ENCODE data around the gene RPL27A.

Gene RPL27A

GRCh38 chr11:8712506-8712905, 29.9 kb downstream of the RPL27A start:
- Histone ChIP-seq H3K4me3 (ENCODE audit: low read depth in 1 of 2, low read length in 1 of 2) (no peak overlapping the region), H3K4me1 (ENCODE audit: control insufficient read depth in 1 of 2, insufficient read depth in 1 of 2, low read depth in 1 of 2, low read length in 1 of 2) (peaks cover 8 to 9% of the 10 kb centered on the region in 2 experiments), H3K36me3 (no peaks in the 10 kb centered on the region), H3K9me3 (no peaks in the 10 kb centered on the region), H3K27me3 (no peaks in the 10 kb centered on the region), H3K27ac (no peak overlapping the region)
- TF ChIP-seq CTCF (IDR thresholded peaks at IDR 0.05) = no peak

- no peak overlapping the region for H3K27ac ChIP-seq
- no peaks in the 10 kb centered on the region for H3K36me3 ChIP-seq
- no peak overlapping the region for H3K4me3 ChIP-seq (ENCODE audit: low read depth in 1 of 2, low read length in 1 of 2)
- no peaks in the 10 kb centered on the region for H3K27me3 ChIP-seq
- TF ChIP-seq CTCF (IDR thresholded peaks at IDR 0.05) = no peak
- H3K9me3 ChIP-seq = no peaks in the 10 kb centered on the region
- H3K4me1 ChIP-seq (ENCODE audit: control insufficient read depth in 1 of 2, insufficient read depth in 1 of 2, low read depth in 1 of 2, low read length in 1 of 2) = peaks cover 8 to 9% of the 10 kb centered on the region in 2 experiments
Observed at GRCh38 chr11:8713760-8714454, 31.3 kb downstream of the RPL27A start.

DNA sequence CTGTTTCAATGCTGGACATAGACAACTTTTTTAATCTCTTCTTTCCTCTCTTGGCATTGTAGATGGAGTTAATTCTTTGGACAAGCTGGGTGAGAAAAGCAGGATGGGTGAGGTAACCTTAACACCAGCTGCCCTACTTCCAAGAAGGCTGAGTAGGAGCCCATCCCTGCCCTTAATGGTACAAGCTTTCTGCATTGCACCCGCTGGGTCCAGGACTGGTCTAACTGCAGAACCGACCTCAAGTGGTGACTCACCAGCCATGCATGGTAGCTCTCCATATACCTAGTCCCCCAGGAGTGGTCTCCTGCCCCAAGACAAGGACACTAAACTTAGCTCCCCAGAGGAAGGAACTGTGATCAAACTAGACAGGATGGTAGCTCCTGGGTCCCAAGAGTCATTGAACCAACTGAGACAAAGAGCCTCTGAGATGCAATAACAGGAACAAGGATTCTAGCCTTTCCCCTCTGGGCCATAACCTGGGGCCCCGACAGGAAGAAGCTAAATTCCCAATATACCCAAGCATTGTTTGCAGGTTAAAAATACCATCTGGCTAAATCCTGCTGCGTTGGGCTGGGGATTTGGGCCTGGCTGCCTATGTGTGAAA, 32.1 kb downstream of the RPL27A start:
- Histone ChIP-seq H3K27me3 (no peaks in the 10 kb centered on the region), H3K4me1 (ENCODE audit: control insufficient read depth in 1 of 2, insufficient read depth in 1 of 2, low read depth in 1 of 2, low read length in 1 of 2) (peaks cover 8 to 9% of the 10 kb centered on the region in 2 experiments), H3K27ac (no peak overlapping the region), H3K9me3 (no peaks in the 10 kb centered on the region), H3K36me3 (no peaks in the 10 kb centered on the region), H3K4me3 (ENCODE audit: low read depth in 1 of 2, low read length in 1 of 2) (no peak overlapping the region)
- no peak for TF ChIP-seq CTCF (IDR thresholded peaks at IDR 0.05)

DNA sequence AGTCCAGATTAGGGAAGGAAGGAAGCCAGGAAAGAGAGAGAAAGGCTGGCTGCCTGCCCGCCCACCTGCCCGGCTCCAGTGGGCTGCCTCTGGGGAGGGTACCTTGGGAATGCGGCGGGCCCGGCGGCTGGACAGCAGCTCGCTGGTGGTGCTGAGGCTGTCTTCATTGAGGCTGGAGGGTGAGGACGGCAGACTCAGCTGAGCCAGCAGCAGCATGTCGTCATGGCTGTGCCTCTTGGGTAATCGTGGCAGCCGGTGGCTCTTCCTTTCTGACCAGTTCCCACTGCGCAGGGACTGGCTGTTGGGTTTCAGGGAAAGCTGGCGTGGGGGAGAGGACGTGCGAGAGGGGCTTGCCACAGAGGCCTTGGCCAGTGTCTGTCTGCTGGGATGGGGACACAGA, 32.9 kb downstream of the RPL27A start:
- Histone ChIP-seq H3K27ac (peak overlapping the region; percentile 15), H3K4me1 (ENCODE audit: control insufficient read depth in 1 of 2, insufficient read depth in 1 of 2, low read depth in 1 of 2, low read length in 1 of 2) (peaks cover 8 to 9% of the 10 kb centered on the region in 2 experiments), H3K27me3 (no peaks in the 10 kb centered on the region), H3K36me3 (no peaks in the 10 kb centered on the region), H3K4me3 (ENCODE audit: low read depth in 1 of 2, low read length in 1 of 2) (no peak overlapping the region), H3K9me3 (no peaks in the 10 kb centered on the region)
- no peak for TF ChIP-seq CTCF (IDR thresholded peaks at IDR 0.05)

- Histone ChIP-seq H3K9me3 (no peaks in the 10 kb centered on the region), H3K36me3 (no peaks in the 10 kb centered on the region), H3K27me3 (no peaks in the 10 kb centered on the region), H3K27ac (no peak overlapping the region), H3K4me3 (ENCODE audit: low read depth in 1 of 2, low read length in 1 of 2) (no peak overlapping the region), H3K4me1 (ENCODE audit: control insufficient read depth in 1 of 2, insufficient read depth in 1 of 2, low read depth in 1 of 2, low read length in 1 of 2) (peaks cover 8 to 9% of the 10 kb centered on the region in 2 experiments)
- TF ChIP-seq CTCF (IDR thresholded peaks at IDR 0.05) = no peak
Observed at GRCh38 chr11:8717544-8717875, 34.9 kb downstream of the RPL27A start.
